ENCODE measurements around the gene ITPA. TPM values are rescaled to one million over a fixed set of nuclear protein-coding genes. Genes with fewer than 3 reads are reported as not detected.

ITPA gene
- total and polyA plus RNA-seq, 2 donors (not counting 3 experiments of a cell fraction or from before 2014, with no cell fraction given): 43.2 to 65.0 TPM

DNA sequence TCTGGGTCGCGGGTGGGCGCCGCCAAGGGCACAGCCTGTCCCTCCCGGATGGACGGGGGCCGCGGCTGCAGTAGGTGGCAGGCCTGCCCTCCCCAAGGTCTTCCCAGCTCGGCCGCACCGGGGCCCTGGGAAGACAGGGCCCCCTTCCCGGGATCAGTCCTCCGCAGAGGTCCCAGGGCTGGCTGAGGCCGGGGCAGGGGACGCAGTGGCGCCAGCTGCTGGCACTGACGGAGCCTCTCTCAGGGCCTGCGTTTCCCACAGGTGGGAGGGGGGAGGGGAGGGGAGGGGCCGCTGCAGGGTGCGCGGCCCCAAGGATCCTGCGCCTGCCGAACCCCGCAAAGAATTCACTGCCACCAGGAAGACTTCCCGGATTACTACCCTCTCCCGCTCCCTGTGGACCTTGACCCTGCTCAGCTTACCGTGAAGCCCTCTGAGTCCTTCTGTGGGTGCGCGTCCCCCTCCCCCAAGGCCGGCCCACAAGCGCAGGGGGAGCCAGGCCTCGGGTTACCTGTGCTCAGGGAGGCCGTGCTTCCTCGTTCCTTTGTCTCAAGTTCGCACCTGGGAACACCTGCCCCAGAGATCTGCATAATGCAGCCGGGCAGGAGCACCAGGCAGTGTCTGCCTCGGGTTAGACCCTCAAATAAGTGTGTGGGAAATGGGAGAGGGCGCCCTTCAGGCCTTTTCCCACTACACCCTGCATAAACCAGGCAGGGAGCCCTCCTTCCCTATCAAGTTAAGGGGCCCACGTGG, 41.0 kb upstream of the ITPA start:
- FAIRE-seq (no peak), DNase-seq (ENCODE audit: low read depth, low spot score) (no peak)
- CTCF ChIA-PET: interaction anchor here (1.1 kb wide), 1 partner anchor 115 kb away, joined by 6 read pairs; no protein-coding TSS in a partner anchor
- H3K4me3 ChIP-seq (replicated peaks in 1 of 3; ENCODE audit: insufficient read depth in 1 of 3, low read depth in 1 of 3, low read length in 3 of 3): no peak overlapping the region
- dilution Hi-C loops (cut with MboI; ENCODE audit: extremely low pct_ligation_motif_present, low sequenced_read_pairs): no loop called here
- no TSS peak for BruUV-seq (replicated peaks)
- H3K27me3 ChIP-seq (ENCODE audit: control insufficient read depth in 2 of 2, insufficient read depth in 2 of 2, low read length in 2 of 2): peaks cover 13 to 19% of the 10 kb centered on the region in 2 experiments
- H3K36me3 ChIP-seq (ENCODE audit: control insufficient read depth in 2 of 2, extremely low read depth in 1 of 2, insufficient read depth in 2 of 2, low read length in 2 of 2): no peaks in the 10 kb centered on the region
- H2AFZ ChIP-seq (ENCODE audit: low read depth, low read length): no peak overlapping the region
- no peaks in the 10 kb centered on the region for H3K4me1 ChIP-seq (ENCODE audit: control insufficient read depth, extremely low read depth, insufficient read depth, low read length)
- POLR2A ChIA-PET: no interaction called here
- no peaks in the 10 kb centered on the region for H3K9me1 ChIP-seq (replicated peaks; ENCODE audit: control insufficient read depth, extremely low read depth, insufficient read depth, low read length)
- no peak overlapping the region for H3K27ac ChIP-seq (ENCODE audit: insufficient read depth, low read depth, low read length)
- H4K20me1 ChIP-seq (replicated peaks; ENCODE audit: control insufficient read depth, extremely low read depth, insufficient read depth, low read length): no peaks in the 10 kb centered on the region
- no peaks in the 10 kb centered on the region for H3K79me2 ChIP-seq (ENCODE audit: control insufficient read depth, insufficient read depth, low read length)
- H3K4me2 ChIP-seq (ENCODE audit: insufficient read depth, low read length): no peak overlapping the region
- intact Hi-C loops (cut with micrococcal nuclease): no loop called here
- no peak overlapping the region for H3K9ac ChIP-seq (replicated peaks; ENCODE audit: extremely low read depth, insufficient read depth, low read length)
- H3K9me3 ChIP-seq (replicated peaks; ENCODE audit: control insufficient read depth, insufficient read depth, low read length): no peaks in the 10 kb centered on the region
- TF ChIP-seq MYC (IDR thresholded peaks at IDR 0.05; ENCODE audit: low read depth, low read length): no peak
- no peak for TF ChIP-seq POLR2A (IDR thresholded peaks at IDR 0.05; ENCODE audit: low read depth, low read length)
- TF ChIP-seq, protein P1, sequence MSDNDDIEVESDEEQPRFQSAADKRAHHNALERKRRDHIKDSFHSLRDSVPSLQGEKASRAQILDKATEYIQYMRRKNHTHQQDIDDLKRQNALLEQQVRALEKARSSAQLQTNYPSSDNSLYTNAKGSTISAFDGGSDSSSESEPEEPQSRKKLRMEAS (IDR thresholded peaks at IDR 0.05; ENCODE audit: insufficient read depth, insufficient read length): no peak
- TF ChIP-seq POLR2AphosphoS5 (IDR thresholded peaks at IDR 0.05; ENCODE audit: insufficient read depth, low read depth, low read length): no peak
- TF ChIP-seq, protein P2, sequence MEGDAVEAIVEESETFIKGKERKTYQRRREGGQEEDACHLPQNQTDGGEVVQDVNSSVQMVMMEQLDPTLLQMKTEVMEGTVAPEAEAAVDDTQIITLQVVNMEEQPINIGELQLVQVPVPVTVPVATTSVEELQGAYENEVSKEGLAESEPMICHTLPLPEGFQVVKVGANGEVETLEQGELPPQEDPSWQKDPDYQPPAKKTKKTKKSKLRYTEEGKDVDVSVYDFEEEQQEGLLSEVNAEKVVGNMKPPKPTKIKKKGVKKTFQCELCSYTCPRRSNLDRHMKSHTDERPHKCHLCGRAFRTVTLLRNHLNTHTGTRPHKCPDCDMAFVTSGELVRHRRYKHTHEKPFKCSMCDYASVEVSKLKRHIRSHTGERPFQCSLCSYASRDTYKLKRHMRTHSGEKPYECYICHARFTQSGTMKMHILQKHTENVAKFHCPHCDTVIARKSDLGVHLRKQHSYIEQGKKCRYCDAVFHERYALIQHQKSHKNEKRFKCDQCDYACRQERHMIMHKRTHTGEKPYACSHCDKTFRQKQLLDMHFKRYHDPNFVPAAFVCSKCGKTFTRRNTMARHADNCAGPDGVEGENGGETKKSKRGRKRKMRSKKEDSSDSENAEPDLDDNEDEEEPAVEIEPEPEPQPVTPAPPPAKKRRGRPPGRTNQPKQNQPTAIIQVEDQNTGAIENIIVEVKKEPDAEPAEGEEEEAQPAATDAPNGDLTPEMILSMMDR (IDR thresholded peaks at IDR 0.05; ENCODE audit: extremely low read depth in 1 of 2, insufficient read depth in 1 of 2, low read depth in 1 of 2, low read length in 2 of 2): peak in 1 of 2 donors; percentile 5
- TF ChIP-seq JUN (IDR thresholded peaks at IDR 0.05; ENCODE audit: borderline replicate concordance, insufficient read depth, insufficient read length, low read depth): no peak
- no peak for TF ChIP-seq FOS (IDR thresholded peaks at IDR 0.05; ENCODE audit: borderline replicate concordance, insufficient read depth, low read length)
- peak; percentile 85 for TF ChIP-seq EZH2 (IDR thresholded peaks at IDR 0.05; ENCODE audit: borderline replicate concordance, low read depth, low read length, severe bottlenecking)
- TF ChIP-seq GATA2 (IDR thresholded peaks at IDR 0.05; ENCODE audit: insufficient read depth, insufficient read length, low read depth, low read length): no peak
